Esophagus muscularis mucosa (tissue), 4 donors: ENCODE data around the gene CALD1. TPM values are rescaled to one million over a fixed set of nuclear protein-coding genes. Genes with fewer than 3 reads are reported as not detected.
A peak's percentile ranks its signal among the peaks of the same experiment; 100 is the strongest.

Experiments used
- DNase-seq: peaks from one replicate; pipeline ENCODE4 v3.0.0-alpha.2; 2017; ENCODE audit errors: extremely low spot score
- H3K27ac ChIP-seq, 4 donors: fragments of 200-600 bp; sonication (generic); replicated peaks in 1 of 4; 1 replicate in 3 of 4; 2 replicates in 1 of 4; pipeline ENCODE4 v1.5.1; 2016 to 2019; ENCODE audit warnings: mild to moderate bottlenecking in 1 of 4
- H3K27me3 ChIP-seq, 4 donors: fragments of 200-600 bp; sonication (generic); one replicate each; pipeline versions ENCODE4 v1.5.1 to v1.6.0; 2016 to 2019
- H3K36me3 ChIP-seq, 4 donors: fragments of 200-600 bp; sonication (generic); one replicate each; pipeline ENCODE4 v1.5.1; 2016 to 2019
- H3K4me1 ChIP-seq, 4 donors: fragments of 200-600 bp; sonication (generic); one replicate each; pipeline ENCODE4 v1.5.1; 2016 to 2019
- H3K4me3 ChIP-seq, 4 donors: fragments of 200-600 bp; sonication (generic); 1 replicate in 2 of 4; 2 replicates in 2 of 4; pipeline ENCODE4 v1.5.1; 2016 to 2019; ENCODE audit warnings: mild to moderate bottlenecking in 4 of 4, moderate library complexity in 1 of 4
- H3K9me3 ChIP-seq, 4 donors: fragments of 200-600 bp; sonication (generic); 1 replicate in 3 of 4; 2 replicates in 1 of 4; pipeline ENCODE4 v1.5.1; 2016 to 2019
- CTCF ChIP-seq, 3 experiments: fragments of 200-600 bp in 2 of 3; fragments of 450-650 bp in 1 of 3; sonication (generic) in 2 of 3; IDR thresholded peaks; one replicate each; pipeline ENCODE4 v1.5.1; 2017 to 2019; ENCODE audit warnings: antibody characterized with exemption in 3 of 3, mild to moderate bottlenecking in 2 of 3, moderate library complexity in 1 of 3
- EP300 ChIP-seq: sonication (generic); formaldehyde crosslinking; IDR thresholded peaks from one replicate; pipeline ENCODE4 v1.6.1; 2017; ENCODE audit warnings: antibody characterized with exemption
- POLR2A ChIP-seq: fragments of 450-650 bp; IDR thresholded peaks from one replicate; pipeline ENCODE4 v1.6.1; 2017; ENCODE audit warnings: antibody characterized with exemption, moderate library complexity, mild to moderate bottlenecking, low read depth
- POLR2AphosphoS5 ChIP-seq, 2 donors: sonication (generic); formaldehyde crosslinking; IDR thresholded peaks; one replicate each; pipeline ENCODE4 v1.6.1; 2017; ENCODE audit warnings: antibody characterized with exemption in 2 of 2
- WGBS: methylation state at CpG from one replicate; pipeline ENCODE4 v1.1.5; 2018; 5-methylcytosine and 5-hydroxymethylcytosine counted together
- intact Hi-C: fragments of 100-400 bp; cut with DNase I; formaldehyde crosslinking; loops from one replicate; pipeline ENCODE4 v1.15.1; 2023
- total RNA-seq, 4 donors: library from RNA; depleted of rRNA; stranded (reverse); fragments of >200 nt; gene quantifications; one replicate each; pipeline versions ENCODE4 v1.1.0 to v1.2.1, GENCODE V29; 2016

CALD1 gene
- total RNA-seq, 4 donors from 2014 or later = 2,057 to 3,140 (median 2,687) TPM

DNA sequence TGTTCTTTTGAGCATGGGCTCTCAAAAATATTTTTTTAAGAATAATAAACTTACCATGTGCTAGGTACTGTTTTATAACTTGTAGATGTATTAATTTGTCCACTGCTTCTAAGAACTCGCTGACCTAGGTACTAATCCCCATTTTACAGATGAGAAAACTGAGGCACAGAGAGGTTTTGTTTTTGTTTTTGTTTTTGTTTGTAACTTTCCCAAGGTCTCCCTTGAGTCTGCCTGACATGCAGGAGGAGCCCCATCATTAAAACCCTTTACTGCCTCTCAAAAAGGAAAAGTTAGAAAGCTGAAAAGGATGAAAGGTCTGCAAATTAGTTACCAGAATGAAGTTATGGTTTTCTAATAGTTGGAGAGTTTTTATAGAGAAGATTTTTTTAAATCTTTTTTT is 168.4 kb downstream of the CALD1 start:
- H3K9me3 ChIP-seq = no peaks in the 10 kb centered on the region
- H3K36me3 ChIP-seq = peaks cover 68 to 96% (median 85%) of the 10 kb centered on the region in 4 donors
- no peaks in the 10 kb centered on the region for H3K27me3 ChIP-seq
- no peak overlapping the region for H3K4me3 ChIP-seq
- WGBS = 96% methylated on average over 1 of the region's 1 CpG
- H3K4me1 ChIP-seq = peaks cover 0 to 48% (median 43%) of the 10 kb centered on the region in 4 donors
- peak overlapping the region; percentile 58 to 89 (median 66) for H3K27ac ChIP-seq
- intact Hi-C loops = no loop called here
- TF ChIP-seq CTCF (IDR thresholded peaks at IDR 0.05) (no peak), POLR2A (no peak), POLR2AphosphoS5 (IDR thresholded peaks at IDR 0.05) (no peak), EP300 (no peak)
- DNase-seq = no peak

DNA sequence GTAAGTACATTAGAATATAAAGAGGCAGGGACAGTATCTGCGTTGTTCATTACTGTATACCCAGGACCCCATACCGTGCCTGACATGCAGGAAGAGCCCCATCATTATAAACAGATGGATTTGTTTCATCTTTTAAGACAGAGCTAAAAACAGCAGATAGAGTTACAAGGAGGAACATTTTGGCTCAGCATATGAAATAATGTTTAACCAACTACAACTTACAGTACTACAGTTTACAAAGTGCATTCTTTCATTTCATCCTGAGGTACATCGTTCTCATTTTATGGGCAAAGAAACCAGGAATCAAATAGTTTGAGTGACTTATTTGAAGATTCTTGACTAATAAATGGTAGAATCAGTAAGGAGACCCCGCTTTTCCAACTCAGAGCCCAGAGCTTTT is 168.8 kb downstream of the CALD1 start:
- H3K9me3 ChIP-seq = no peaks in the 10 kb centered on the region
- peaks cover 72 to 96% (median 86%) of the 10 kb centered on the region in 4 donors for H3K36me3 ChIP-seq
- H3K27ac ChIP-seq = peak overlapping the region; percentile 58 to 89 (median 66)

GRCh38 chr7:134948736-134949135 is 169.3 kb downstream of the CALD1 start:
- Histone ChIP-seq H3K36me3 (peaks cover 72 to 96% (median 89%) of the 10 kb centered on the region in 4 donors), H3K4me3 (no peak overlapping the region), H3K4me1 (peaks cover 0 to 50% (median 44%) of the 10 kb centered on the region in 4 donors), H3K9me3 (no peaks in the 10 kb centered on the region), H3K27ac (peak overlapping the region; percentile 58 to 89 (median 66)), H3K27me3 (no peaks in the 10 kb centered on the region)
- no peak for TF ChIP-seq EP300
- no peak for TF ChIP-seq POLR2A
- no peak for TF ChIP-seq CTCF (IDR thresholded peaks at IDR 0.05)
- intact Hi-C loops = no loop called here
- WGBS = 76% methylated on average over 1 of the region's 1 CpG
- DNase-seq = no peak

More for the DNA sequence above, 168.8 kb downstream of the CALD1 start:
- intact Hi-C loops = no loop called here
- Histone ChIP-seq H3K4me1 (peaks cover 0 to 48% (median 43%) of the 10 kb centered on the region in 4 donors), H3K4me3 (no peak overlapping the region), H3K27me3 (no peaks in the 10 kb centered on the region)
- no peak for DNase-seq
- TF ChIP-seq EP300 = no peak
- TF ChIP-seq POLR2A = no peak
- no peak for TF ChIP-seq POLR2AphosphoS5 (IDR thresholded peaks at IDR 0.05)
- TF ChIP-seq CTCF (IDR thresholded peaks at IDR 0.05) = no peak
- 60% methylated on average over 4 of the region's 4 CpGs for WGBS

- no peak for DNase-seq
- H3K9me3 ChIP-seq = no peaks in the 10 kb centered on the region
- 75% methylated on average over 3 of the region's 3 CpGs for WGBS
- H3K27ac ChIP-seq = peak overlapping the region; percentile 58 to 89 (median 66)
- H3K4me1 ChIP-seq = peaks cover 0 to 48% (median 45%) of the 10 kb centered on the region in 4 donors
- H3K4me3 ChIP-seq = no peak overlapping the region
- intact Hi-C loops = no loop called here
- H3K27me3 ChIP-seq = no peaks in the 10 kb centered on the region
- TF ChIP-seq EP300 = no peak
- no peak for TF ChIP-seq POLR2AphosphoS5 (IDR thresholded peaks at IDR 0.05)
- no peak for TF ChIP-seq POLR2A
- no peak for TF ChIP-seq CTCF (IDR thresholded peaks at IDR 0.05)
- peaks cover 72 to 95% (median 90%) of the 10 kb centered on the region in 4 donors for H3K36me3 ChIP-seq
Measured at GRCh38 chr7:134949171-134949570, 169.7 kb downstream of the CALD1 start.
